H9 (cell line): ENCODE measurements around the gene CDH4. TPM values are rescaled to one million over a fixed set of nuclear protein-coding genes. Genes with fewer than 3 reads are reported as not detected.

Source experiments
- DNase-seq: peaks from one replicate; pipeline ENCODE4 v3.0.0-alpha.2; 2017
- H2AFZ ChIP-seq: one replicate; pipeline ENCODE4 v1.6.1; 2013; ENCODE audit warnings: mild to moderate bottlenecking, low read length, control low read depth, moderate library complexity
- H2AK5ac ChIP-seq: 2 replicates; pipeline ENCODE4 v1.6.1; 2013; ENCODE audit warnings: low read length, control low read depth, mixed read lengths; ENCODE audit not compliant: insufficient read length
- H2BK120ac ChIP-seq: one replicate; pipeline ENCODE4 v1.6.1; 2013; ENCODE audit warnings: low read depth, mild to moderate bottlenecking, low read length, control low read depth, inconsistent platforms; ENCODE audit not compliant: poor library complexity, severe bottlenecking
- H2BK12ac ChIP-seq: 2 replicates; pipeline ENCODE4 v1.6.1; 2013; ENCODE audit warnings: low read length, control low read depth, mixed read lengths, low read depth; ENCODE audit not compliant: insufficient read length
- H2BK15ac ChIP-seq: 2 replicates; pipeline ENCODE4 v1.6.1; 2013; ENCODE audit warnings: low read depth, low read length, control low read depth
- H2BK20ac ChIP-seq: one replicate; pipeline ENCODE4 v1.6.1; 2013; ENCODE audit warnings: low read depth, mild to moderate bottlenecking, low read length, control low read depth, inconsistent platforms; ENCODE audit not compliant: poor library complexity, severe bottlenecking
- H2BK5ac ChIP-seq: 2 replicates; pipeline ENCODE4 v1.6.1; 2013; ENCODE audit warnings: low read length, control low read depth, mixed read lengths; ENCODE audit not compliant: insufficient read length
- H3K14ac ChIP-seq: 2 replicates; pipeline ENCODE4 v1.6.1; 2013; ENCODE audit warnings: low read length, control low read depth; ENCODE audit not compliant: insufficient read depth
- H3K18ac ChIP-seq: 2 replicates; pipeline ENCODE4 v1.6.1; 2013; ENCODE audit warnings: low read depth, mild to moderate bottlenecking, mixed read lengths, low read length, control low read depth; ENCODE audit not compliant: insufficient read length
- H3K23ac ChIP-seq: 2 replicates; pipeline ENCODE4 v1.6.1; 2013; ENCODE audit warnings: low read length, control low read depth, mixed read lengths, low read depth; ENCODE audit not compliant: insufficient read length
- H3K23me2 ChIP-seq: 2 replicates; pipeline ENCODE4 v1.6.1; 2013; ENCODE audit warnings: low read depth, mild to moderate bottlenecking, mixed read lengths, low read length, control low read depth; ENCODE audit not compliant: insufficient read length, poor library complexity, severe bottlenecking
- H3K27ac ChIP-seq: 2 replicates; pipeline ENCODE4 v1.5.1; 2013; ENCODE audit warnings: low read length, control low read depth, mixed read lengths, low read depth; ENCODE audit not compliant: insufficient read length
- H3K27me3 ChIP-seq: 2 replicates; pipeline ENCODE4 v1.6.1; 2013; ENCODE audit warnings: low read length, control low read depth, inconsistent platforms; ENCODE audit not compliant: insufficient read depth
- H3K4ac ChIP-seq: 2 replicates; pipeline ENCODE4 v1.6.1; 2013; ENCODE audit warnings: low read depth, mild to moderate bottlenecking, control low read depth, inconsistent platforms, low read length, moderate library complexity
- H3K4me1 ChIP-seq: 2 replicates; pipeline ENCODE4 v1.6.1; 2013; ENCODE audit warnings: low read length, control low read depth, inconsistent platforms; ENCODE audit not compliant: insufficient read depth
- H3K4me2 ChIP-seq: 2 replicates; pipeline ENCODE4 v1.6.1; 2013; ENCODE audit warnings: low read length, control low read depth, mixed read lengths; ENCODE audit not compliant: insufficient read length, insufficient read depth
- H3K56ac ChIP-seq: 2 replicates; pipeline ENCODE4 v1.6.1; 2013; ENCODE audit warnings: low read depth, mild to moderate bottlenecking, mixed read lengths, low read length, control low read depth; ENCODE audit not compliant: insufficient read length
- H3K79me1 ChIP-seq: 2 replicates; pipeline ENCODE4 v1.6.1; 2013; ENCODE audit warnings: low read depth, mild to moderate bottlenecking, moderate library complexity, low read length, control low read depth, inconsistent platforms; ENCODE audit not compliant: insufficient read depth, poor library complexity, severe bottlenecking
- H3K79me2 ChIP-seq: 2 replicates; pipeline ENCODE4 v1.6.1; 2013; ENCODE audit warnings: low read length, control low read depth, inconsistent platforms; ENCODE audit not compliant: insufficient read depth
- H3K9ac ChIP-seq: 2 replicates; pipeline ENCODE4 v1.6.1; 2013; ENCODE audit warnings: low read length, control low read depth, mixed read lengths; ENCODE audit not compliant: insufficient read length; ENCODE audit errors: extremely low read depth
- H3K9me3 ChIP-seq: one replicate; pipeline ENCODE4 v1.6.1; 2013; ENCODE audit warnings: low read depth, low read length, inconsistent platforms; ENCODE audit not compliant: control insufficient read depth
- H3T11ph ChIP-seq: one replicate; pipeline ENCODE4 v1.6.1; 2013; ENCODE audit warnings: mild to moderate bottlenecking, low read length, control low read depth, inconsistent platforms
- H4K20me1 ChIP-seq: one replicate; pipeline ENCODE4 v1.6.1; 2013; ENCODE audit not compliant: control insufficient read depth, insufficient read length, insufficient read depth
- H4K5ac ChIP-seq: 2 replicates; pipeline ENCODE4 v1.6.1; 2013; ENCODE audit warnings: low read depth, mild to moderate bottlenecking, mixed read lengths, low read length, control low read depth; ENCODE audit not compliant: insufficient read length
- H4K8ac ChIP-seq: replicated peaks from 2 replicates; pipeline ENCODE4 v1.6.1; 2013; ENCODE audit warnings: low read length, control low read depth, mixed read lengths, low read depth; ENCODE audit not compliant: insufficient read length
- H4K91ac ChIP-seq: 2 replicates; pipeline ENCODE4 v1.6.1; 2013; ENCODE audit warnings: low read depth, mild to moderate bottlenecking, moderate library complexity, mixed read lengths, low read length, control low read depth; ENCODE audit not compliant: insufficient read length
- H3K27ac Mint-ChIP-seq, 3 experiments: 2 replicates in 2 of 3; 3 replicates in 1 of 3; pipeline ENCODE4 v1.8.0; 2020 to 2021; ENCODE audit warnings: mixed read lengths in 3 of 3, mild to moderate bottlenecking in 1 of 3, moderate library complexity in 1 of 3
- H3K27me3 Mint-ChIP-seq: 2 replicates; pipeline ENCODE4 v1.8.0; 2021; ENCODE audit warnings: low read depth, mild to moderate bottlenecking, moderate library complexity, mixed read lengths
- H3K36me3 Mint-ChIP-seq, 3 experiments: 2 replicates in 2 of 3; 3 replicates in 1 of 3; pipeline ENCODE4 v1.8.0; 2020 to 2021; ENCODE audit warnings: low read depth in 3 of 3, mixed read lengths in 3 of 3; ENCODE audit not compliant: insufficient read depth in 1 of 3
- H3K4me1 Mint-ChIP-seq, 2 experiments: 2 replicates each; pipeline ENCODE4 v1.8.0; 2020; ENCODE audit warnings: mixed read lengths in 2 of 2
- H3K4me3 Mint-ChIP-seq, 2 experiments: 2 replicates in 1 of 2; 3 replicates in 1 of 2; pipeline ENCODE4 v1.8.0; 2020 to 2021; ENCODE audit warnings: mild to moderate bottlenecking in 2 of 2, mixed read lengths in 2 of 2, moderate library complexity in 1 of 2
- H3K9me3 Mint-ChIP-seq, 2 experiments: 2 replicates in 1 of 2; 3 replicates in 1 of 2; pipeline ENCODE4 v1.8.0; 2020; ENCODE audit warnings: mild to moderate bottlenecking in 2 of 2, mixed read lengths in 2 of 2, moderate library complexity in 1 of 2
- WGBS: extraction: QIAGEN DNeasy Blood & Tissue Kit; methylation state at CpG from one replicate; pipeline ENCODE4 v1.1.7; 2013; ENCODE audit warnings: missing lambda C conversion rate, low lambda C conversion rate, mixed read lengths; ENCODE audit not compliant: insufficient read length; ENCODE audit errors: extremely low coverage; 5-methylcytosine and 5-hydroxymethylcytosine counted together
- total RNA-seq: library from RNA; stranded (reverse); gene quantifications from 2 replicates; pipeline ENCODE4 v1.2.1, GENCODE V29; 2021
- TF ChIP-seq, protein P1 (sequence below): fragments of 200-600 bp; sonication (generic); conservative IDR thresholded peaks from 3 replicates; pipeline ENCODE4 v1.8.0; 2021; ENCODE audit warnings: antibody characterized with exemption, mild to moderate bottlenecking

The CDH4 gene
- total RNA-seq, 1 experiment from 2014 or later = 3.0 TPM

DNA sequence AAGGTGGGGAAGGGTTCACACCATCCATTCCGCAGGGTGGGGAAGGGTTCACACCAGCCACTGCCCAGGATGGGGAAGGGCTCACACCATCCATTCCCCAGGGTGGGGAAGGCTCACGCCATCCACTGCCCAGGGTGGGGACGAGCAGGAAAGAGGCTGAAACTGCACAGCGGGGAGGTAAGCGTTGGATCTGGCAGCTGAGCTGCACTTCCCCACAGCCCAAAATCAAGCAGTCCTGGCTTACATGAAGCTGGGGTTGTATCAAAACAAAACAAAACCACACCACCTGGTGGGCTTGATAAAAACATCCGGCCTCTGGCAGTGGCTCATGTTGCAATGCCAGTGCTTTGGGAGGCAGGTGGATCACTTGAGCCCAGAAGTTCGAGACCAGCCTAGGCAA, 545.1 kb downstream of the CDH4 start:
- Histone ChIP-seq H3K56ac (no peak overlapping the region), H3K4me1 (no peaks in the 10 kb centered on the region; the same call in 1 of the 2 replicates), H3K18ac (no peak overlapping the region), H3K4ac (no peak overlapping the region), H4K91ac (no peak overlapping the region), H3K14ac (no peak overlapping the region; the same call in 1 of the 2 replicates), H3K23me2 (no peaks in the 10 kb centered on the region), H4K5ac (no peak overlapping the region), H2AK5ac (no peak overlapping the region), H2BK120ac (no peak overlapping the region), H2BK12ac (no peak overlapping the region), H3K4me2 (no peak overlapping the region), H3K79me1 (no peaks in the 10 kb centered on the region), H3K9ac (no peak overlapping the region), H3K79me2 (no peaks in the 10 kb centered on the region), H3T11ph (no peak overlapping the region), H2BK5ac (no peak overlapping the region), H3K27ac (no peak overlapping the region), H3K23ac (no peak overlapping the region), H2BK20ac (no peak overlapping the region), H4K8ac (no peak overlapping the region), H3K9me3 (no peaks in the 10 kb centered on the region), H2BK15ac (no peak overlapping the region), H2AFZ (no peak overlapping the region), H4K20me1 (no peaks in the 10 kb centered on the region), H3K27me3 (peaks cover 2% of the 10 kb centered on the region)
- Mint-ChIP-seq H3K9me3 (no peaks in the 10 kb centered on the region), H3K36me3 (no peaks in the 10 kb centered on the region), H3K27me3 (peaks cover 28% of the 10 kb centered on the region), H3K4me3 (no peak overlapping the region), H3K27ac (peak overlapping the region in 1 of 3 experiments; percentile 23; a peak in 1 of 7 replicates), H3K4me1 (peaks cover 0 to 11% of the 10 kb centered on the region in 2 experiments; a peak in 2 of 4 replicates)
- no CpG with 5 or more reads among the region's 7 CpGs for WGBS
- TF ChIP-seq, protein P1, sequence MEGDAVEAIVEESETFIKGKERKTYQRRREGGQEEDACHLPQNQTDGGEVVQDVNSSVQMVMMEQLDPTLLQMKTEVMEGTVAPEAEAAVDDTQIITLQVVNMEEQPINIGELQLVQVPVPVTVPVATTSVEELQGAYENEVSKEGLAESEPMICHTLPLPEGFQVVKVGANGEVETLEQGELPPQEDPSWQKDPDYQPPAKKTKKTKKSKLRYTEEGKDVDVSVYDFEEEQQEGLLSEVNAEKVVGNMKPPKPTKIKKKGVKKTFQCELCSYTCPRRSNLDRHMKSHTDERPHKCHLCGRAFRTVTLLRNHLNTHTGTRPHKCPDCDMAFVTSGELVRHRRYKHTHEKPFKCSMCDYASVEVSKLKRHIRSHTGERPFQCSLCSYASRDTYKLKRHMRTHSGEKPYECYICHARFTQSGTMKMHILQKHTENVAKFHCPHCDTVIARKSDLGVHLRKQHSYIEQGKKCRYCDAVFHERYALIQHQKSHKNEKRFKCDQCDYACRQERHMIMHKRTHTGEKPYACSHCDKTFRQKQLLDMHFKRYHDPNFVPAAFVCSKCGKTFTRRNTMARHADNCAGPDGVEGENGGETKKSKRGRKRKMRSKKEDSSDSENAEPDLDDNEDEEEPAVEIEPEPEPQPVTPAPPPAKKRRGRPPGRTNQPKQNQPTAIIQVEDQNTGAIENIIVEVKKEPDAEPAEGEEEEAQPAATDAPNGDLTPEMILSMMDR = peak; percentile 36; the same call in 1 of the 3 replicates
- no peak for DNase-seq
